Forelimb muscle (tissue), 1 donor: ENCODE measurements around the gene FCMR. TPM values are rescaled to one million over a fixed set of nuclear protein-coding genes. Genes with fewer than 3 reads are reported as not detected.

ENCODE experiments used
- DNase-seq: peaks from one replicate; pipeline ENCODE4 v3.0.0-alpha.2; 2013; ENCODE audit warnings: low read depth
- polyA plus RNA-seq: library from polyadenylated mRNA; unstranded; fragments of 120-200 nt; gene quantifications from one replicate; pipeline ENCODE4 v1.2.1, GENCODE V29; 2013; ENCODE audit not compliant: insufficient read length

Gene FCMR
- polyA plus RNA-seq, 1 donor: 1.2 TPM

DNA sequence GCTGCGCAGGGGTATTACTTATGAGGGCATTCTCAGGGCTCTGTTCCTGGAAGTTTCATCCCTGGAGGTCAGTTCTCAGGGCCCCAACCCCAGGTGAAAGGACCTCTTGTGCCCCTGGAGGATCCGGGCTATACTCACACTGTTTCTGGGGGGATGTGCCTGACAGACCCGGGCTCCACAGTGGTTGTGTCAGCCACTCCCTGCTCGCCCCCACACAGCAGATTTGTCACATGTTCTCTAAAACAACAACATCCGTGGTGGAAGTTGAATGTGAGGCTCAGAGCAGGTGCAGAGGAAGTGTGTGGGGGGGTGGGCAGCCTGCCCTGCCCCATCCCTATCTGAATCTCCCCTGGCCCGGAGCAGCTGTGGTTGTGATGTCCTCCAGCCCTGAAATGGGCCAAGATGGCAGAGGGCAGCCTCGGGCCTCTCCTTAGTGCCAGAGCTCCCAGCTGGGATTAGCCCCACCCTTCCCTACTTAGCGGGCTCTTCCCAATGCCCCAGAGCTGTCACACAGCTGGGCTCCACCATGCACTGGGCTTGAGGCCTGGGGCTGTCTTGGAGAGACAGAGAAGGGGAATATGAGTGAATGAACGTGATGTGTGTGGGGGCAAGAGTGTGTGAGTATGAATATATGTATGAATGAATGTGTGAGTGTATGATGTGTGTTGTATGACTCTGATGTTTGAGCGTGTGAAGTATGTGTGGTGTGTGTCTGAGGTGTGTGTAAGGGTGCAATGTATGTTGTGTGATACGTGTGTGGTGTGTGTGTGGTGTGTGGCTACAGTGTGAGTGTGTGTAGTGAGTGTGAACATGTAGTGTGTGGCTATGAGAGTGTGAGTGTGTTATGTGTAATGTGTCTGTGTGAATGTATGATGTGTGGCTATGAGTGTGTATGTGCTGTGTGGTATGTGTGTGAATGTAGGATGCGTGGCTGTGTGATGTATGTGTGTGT, 1.5 kb upstream of the FCMR start:
- no peak for DNase-seq

DNA sequence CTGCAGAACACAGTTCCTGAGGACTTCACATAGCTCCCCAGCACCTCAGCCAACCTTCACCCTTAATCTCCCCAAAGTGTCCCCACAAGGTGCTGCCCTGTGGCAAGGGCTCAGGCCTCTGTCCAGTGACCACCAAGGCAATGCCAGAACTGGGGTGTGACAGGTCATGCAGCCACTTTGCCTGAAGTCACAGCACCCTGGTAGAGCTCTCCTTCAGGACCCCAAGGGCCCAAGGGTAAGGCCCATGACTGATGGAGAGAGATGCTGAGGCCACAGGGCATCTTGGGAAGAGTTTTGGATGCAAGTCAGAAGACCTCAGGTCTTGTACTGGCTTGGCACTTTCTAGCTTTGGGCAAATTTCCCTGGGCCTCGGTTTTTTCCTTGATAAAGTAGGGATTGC, 783 bp upstream of the FCMR start:
- no peak for DNase-seq

DNA sequence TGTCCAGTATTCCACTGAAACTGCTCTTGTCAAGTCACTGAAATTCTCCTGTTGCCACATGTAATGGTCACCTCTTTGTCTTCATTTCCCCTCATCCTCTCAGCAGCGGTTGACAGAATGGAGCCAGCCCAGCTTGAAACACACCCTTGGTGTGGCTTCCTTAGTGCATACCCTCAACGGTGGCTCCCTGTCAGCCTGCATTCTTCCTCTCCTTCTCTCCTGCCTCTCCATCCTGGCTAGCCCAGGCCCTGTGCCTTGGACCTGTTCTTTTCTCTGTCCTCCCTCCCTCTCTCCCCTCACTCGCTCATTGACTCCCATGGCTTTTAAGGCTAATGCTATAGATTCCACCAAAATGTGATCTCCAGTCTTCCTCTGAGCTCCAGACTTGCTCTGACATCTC, 3.7 kb downstream of the FCMR start:
- DNase-seq: no peak

DNA sequence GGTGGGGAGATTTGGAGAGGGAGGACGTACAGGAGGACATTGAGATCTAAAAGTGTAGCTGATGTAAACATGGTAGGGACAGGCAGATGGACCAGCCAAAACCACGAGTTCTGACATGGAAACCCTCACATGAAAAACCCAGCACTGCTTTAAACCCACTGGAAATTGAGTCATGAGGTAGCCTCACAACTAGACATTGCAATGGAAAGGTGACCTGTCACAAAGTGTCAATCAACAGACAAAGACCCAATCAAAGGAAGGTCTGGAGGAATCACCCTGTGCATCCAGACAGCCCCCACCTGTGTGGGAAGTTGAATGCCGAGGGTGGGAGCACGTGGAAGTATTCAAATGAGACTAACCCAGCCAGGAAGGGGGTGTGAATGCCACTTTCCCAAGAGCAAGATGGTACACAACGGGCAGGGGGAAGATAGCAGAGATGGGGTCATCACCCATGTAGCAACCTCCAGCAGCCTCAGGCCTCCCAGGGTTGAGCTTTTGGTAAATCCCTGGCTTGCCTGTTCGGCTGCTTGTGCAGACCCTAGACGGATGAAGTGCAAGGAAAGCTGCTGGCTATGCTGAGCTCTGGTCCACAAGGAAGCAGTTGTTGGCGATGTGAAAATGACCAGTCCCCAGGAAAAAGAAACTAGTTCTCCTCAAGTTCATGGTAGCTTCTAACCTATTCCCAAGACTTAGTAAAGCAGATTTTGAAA, 5.6 kb downstream of the FCMR start:
- no peak for DNase-seq

DNA sequence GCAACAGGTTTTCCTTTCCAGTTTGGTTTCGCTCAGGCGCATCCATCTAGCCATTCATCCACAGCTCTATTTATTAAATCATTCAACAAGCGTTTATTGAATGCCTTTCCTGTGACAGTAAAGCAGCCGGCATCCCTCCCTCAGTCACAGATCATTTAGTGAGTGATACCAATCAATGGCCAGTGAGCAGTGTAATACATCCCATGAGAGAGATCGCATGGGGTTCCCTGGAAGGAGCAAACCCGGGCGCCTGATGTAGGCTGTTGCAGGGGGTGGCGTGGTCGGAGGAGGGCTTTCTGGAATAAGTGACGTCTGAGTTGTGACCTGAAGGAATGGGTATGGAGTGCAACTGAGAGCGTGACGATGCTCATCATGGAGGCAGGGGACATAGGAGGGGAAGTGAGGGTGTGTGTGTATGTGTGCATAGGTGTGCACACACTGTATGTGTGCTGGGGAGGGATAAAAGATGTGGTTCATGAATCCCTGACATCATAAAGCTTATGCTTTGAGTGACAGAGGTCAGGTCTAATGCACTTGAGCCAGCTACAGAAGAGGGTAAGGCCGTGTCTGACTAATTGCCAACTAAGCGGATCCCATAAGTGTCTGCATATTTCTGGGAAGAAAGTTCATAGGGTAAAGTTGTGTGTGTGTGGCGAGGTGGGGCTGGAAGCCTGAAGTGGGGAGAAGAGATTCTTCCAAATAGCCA, 6.6 kb downstream of the FCMR start:
- no peak for DNase-seq

DNA sequence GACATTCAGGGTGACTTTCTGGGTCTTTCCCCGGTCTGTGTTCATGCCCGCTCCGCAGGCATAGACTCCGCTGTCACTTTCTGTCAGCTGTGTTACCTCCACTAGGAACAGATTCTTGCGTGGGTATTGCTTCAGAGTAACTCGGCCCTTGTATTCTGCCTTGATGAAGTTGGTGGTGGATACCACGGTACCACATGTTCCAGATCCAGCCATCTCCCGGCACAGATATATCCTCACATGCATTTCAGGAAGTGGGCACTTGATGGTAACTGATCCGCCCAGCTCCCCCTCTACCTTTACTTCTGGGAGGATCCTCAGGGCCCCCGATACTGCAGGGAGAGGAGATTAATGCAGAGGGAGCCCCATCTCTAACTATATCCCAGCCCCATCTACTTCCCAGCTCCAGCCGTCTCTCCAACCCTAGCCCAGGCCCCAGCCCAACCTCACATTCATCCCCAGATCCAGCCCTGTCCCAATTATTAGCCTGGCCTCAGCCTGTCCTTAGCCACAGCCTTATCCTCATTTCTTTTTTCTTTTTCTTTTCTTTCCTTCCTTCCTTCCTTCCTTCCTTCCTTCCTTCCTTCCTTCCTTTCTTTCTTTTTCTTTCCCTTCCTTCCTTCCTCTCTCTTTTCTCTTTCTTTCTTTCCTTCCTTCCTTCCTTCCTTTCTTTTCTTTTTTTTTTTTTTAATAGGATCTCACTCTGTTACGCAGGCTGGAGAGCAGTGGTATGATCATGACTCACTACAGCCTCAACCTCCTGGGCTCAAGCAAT, 7.8 kb downstream of the FCMR start:
- no peak for DNase-seq

DNA sequence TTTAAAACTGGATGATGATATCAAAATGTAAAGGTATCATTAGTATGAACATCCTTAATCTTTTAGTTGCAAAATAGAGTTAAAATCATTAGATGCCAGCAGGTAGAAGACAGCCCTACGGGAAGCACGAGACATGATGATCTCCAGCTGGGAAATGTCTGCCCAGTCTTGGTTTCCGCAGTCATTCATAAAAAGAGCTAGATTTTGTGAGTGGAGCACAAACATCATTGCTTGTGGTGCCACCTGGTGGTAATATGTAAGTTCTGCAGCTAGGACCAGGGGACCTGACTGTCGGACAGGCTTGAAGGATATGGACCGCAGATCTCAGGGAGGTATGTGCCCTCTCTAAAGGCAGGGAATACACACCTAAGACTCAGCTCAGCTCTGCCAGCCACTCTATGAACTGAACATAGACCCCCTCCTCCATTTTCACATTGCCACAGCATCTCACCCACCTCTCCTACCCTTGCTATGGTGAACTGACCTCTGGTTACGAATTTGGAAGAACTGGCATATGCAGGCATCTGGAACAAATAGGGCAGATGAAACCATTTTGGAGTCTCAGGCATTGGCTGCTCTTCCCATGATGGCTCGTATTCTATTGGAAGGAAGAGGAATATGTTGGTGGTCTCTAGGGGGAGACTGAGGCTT, 9.2 kb downstream of the FCMR start:
- peak; percentile 77 for DNase-seq

DNA sequence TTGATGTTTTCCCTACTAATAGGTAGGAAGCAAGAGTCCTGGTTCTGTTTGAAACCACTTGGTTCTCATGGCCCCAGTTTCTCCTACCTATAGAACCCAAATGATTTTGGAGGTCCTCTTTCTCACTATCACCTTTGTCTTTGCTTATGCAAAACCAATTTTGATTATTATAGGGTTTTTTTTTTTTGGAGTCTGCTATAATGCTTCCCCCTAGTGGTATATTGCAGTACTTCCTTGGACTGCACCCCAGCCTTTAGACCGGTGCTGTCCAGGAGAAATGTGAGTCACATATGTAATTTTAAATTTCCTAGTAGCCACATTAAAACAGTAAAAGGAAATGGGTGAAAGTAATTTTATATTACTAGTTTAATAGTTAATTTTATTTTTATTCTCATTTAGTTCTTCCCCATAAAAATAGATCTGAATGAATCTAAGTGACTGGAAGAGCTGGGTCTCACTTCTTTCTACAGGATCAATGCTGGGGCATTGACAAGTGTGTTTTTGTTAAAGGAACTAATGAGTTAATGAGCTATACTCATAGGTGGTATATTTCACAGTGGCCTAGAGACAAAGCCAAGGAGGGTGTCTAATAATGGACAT, 10.6 kb downstream of the FCMR start:
- no peak for DNase-seq

DNA sequence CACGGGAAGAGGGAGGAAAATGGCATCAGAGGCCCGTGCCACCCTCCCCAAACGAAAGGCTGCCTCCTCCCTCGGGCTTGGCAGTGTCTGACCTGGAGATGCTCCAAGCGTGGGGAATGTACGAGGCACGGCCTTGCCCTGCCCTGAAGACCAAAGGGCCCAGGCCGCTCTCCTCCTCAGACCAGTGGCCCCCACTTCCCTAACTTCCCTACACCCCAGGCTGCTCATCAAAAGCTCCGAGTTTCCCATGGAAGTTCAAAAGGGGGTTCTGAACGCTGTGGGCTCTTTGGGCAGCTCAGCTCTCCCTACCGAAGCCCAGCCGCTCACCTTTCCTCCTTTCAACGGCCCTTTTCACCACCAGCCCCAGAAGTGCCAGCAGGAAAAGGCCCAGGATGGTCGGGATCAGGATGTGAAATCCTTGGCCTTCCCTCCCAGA, 11.8 kb downstream of the FCMR start:
- DNase-seq: no peak

DNA sequence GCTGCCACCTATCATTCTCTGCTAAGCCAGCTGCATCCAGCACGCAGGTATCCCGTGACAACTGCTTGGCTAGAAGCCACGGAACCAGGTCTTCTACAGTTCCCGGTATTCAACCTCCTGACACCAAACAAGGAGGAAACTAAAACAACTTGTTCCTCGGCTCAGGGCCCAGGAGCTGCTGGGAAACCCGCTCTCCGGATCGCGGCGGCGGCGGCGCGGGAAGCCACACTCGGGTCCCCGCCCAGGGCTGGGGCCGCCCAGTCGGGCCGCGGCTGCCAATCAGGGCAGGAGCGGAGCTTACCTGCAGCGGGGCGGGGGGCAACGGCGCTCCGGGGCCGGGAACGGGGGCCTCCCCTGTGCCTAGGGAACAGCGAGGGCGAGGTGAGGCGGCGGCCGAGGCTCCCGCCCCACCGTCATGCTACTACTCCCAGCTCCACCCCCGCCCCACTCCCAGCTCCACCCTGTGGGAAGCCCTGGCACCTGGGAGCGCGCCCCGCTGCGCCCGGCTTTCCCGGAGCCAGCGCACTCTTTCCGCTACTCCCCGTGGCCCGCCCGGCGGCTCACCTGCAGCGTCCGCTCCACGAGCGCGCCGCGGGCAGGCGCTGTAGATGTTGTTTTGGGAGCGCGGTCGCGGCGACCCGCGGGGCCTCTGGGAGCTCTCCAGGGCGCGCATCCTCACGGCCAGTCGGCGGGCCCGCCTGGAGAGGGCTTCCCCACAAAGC, 12.4 kb downstream of the FCMR start:
- DNase-seq: no peak

DNA sequence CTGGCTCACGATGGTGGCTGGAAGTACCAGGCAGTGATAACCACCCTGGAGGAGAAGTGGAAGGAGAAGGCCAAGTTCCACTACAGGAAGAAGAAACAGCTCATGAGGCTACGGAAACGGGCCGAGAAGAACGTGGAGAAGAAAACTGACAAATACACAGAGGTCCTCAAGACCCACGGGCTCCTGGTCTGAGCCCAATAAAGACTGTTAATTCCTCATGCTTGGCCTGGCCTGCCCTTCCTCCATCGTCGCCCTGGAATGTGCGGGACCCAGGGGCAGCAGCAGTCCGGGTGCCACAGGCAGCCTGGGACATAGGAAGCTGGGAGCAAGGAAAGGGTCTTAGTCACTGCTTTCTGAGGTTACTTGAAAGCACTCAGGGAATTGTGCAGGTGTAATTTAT, 13.7 kb downstream of the FCMR start:
- no peak for DNase-seq

DNA sequence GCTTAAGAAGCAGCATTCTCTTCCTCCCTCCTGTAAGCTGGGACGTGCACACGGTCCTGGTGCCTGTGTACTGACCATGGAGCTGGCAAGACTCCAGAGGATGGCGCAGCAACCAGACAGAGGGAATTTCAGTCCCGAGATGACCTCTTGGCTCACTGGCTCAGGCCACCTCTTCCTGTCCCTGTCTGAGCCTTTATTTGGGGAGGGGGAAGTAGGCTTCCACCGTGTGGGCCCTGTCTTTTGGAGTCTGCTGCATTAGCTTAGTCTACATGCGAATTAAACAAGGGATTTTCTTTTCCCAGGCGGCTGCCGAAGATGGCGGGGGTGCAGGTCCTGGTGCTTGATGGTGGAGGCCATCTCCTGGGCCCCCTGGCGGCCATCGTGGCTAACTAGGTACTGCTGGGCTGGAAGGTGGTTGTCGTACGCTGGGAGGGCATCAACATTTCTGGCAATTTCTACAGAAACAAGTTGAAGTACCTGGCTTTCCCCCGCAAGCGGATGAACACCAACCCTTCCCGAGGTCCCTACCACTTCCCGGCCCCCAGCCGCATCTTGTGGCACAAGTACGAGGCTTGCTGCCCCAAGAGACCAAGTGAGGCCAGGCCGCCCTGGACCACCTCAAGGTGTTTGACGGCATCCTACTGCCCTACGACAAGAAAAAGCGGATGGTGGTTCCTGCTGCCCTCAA, 14.3 kb downstream of the FCMR start:
- no peak for DNase-seq

DNA sequence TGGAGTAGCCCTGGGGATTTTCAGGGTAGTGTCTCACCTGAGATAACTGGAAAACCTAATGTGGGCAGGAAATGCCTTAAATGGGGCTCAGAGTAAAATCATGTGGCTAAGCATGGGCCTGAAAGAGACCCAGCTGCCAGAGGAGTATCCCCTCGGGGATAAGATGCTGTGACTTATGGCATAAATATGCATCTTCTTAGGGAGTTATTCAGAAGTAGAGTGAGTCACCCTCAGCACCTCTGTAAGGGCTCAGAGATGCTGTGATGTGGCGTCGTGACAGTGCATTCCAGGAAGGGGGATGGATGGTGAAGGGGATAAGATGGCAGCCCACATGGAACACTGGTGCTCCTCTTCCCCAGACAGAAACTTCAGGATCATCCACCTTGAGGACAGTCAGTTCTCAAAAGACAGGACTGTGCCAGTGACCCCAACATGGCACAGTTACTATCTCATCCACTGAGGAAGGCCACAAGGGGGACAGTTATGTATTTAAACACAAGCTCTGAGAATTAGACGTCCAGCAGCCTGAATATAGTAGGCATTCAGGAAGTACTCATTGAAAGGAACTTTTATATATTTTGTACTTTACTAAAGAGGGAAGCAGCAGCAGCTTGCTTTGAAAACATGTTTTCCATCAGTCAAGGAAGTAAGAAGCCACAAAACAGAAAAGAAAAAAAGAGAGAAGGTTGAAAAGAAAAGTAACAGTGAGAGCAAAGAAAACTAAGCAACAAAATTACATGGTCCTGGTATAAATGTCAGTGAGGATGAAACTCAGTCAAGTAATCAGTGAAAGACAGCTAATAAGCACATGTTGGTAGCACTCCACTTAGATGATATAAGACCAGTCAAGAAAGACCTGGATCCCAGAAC, 16.2 kb downstream of the FCMR start:
- no peak for DNase-seq

DNA sequence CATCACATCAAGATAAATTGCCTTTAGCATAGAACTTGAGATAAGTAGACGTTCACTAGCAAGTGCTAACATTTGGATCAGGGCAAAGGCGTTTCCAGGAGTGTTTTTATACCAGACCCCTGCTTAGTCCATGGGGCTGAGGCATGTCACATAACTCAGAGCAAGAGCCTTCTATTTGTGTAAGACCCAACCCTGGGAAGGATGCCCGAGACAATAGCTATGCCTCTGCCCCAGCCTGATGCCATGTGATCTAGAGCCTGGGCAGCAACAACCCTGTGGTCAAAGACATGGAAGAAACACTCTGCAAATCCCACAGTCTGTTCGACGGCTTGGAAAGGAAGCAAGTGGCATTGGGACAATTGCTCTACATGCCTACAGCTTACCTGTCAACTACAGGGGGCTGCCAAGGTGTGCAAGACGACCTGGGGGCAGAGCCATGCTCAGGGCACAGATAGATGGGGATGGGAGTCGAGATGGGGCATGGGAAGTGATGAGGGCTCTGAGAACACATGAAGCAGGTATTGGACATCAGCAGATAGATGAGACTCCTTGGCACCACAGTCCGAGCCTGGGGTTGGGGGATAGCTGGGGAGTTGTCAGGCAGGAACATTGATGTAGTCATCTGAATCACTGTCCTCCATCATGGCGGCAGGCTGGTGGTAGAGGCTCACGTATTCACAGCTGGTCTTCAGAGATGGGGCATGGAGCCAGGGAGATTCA, 17.2 kb downstream of the FCMR start:
- no peak for DNase-seq

DNA sequence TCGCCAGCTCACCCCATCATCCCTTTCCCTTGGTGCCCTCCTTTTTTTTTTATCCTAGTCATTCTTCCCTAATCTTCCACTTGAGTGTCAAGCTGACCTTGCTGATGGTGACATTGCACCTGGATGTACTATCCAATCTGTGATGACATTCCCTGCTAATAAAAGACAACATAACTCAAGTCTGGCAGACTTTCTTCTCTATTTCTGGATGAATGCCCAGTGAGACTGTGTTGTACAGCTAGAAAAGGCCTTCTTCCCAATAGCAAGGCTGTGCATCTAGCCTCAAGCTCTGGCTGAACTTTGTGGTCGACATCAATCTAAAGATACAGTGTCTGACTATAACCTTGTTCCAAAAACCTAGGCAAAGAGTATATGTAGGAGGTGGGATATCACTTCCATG, 18.1 kb downstream of the FCMR start:
- DNase-seq: no peak

DNA sequence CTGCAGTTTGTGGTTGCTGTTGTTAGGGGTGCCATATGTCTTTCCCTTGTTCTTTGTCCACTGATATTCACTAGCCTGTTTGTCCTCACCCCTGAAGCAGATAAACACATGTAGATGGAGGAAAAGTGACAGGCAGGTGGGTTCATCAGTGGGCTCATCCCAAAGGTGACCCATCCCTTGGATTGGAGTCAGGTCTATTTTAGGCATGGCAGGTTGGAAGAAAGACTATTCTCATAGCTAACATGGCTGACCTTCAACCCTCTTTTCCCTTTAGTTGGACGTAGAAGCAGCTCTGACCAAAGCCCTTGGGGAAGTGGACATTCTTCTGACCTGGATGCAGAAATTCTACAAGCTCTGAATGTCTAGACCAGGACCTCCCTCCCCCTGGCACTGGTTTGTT, 19.0 kb downstream of the FCMR start:
- DNase-seq: no peak

DNA sequence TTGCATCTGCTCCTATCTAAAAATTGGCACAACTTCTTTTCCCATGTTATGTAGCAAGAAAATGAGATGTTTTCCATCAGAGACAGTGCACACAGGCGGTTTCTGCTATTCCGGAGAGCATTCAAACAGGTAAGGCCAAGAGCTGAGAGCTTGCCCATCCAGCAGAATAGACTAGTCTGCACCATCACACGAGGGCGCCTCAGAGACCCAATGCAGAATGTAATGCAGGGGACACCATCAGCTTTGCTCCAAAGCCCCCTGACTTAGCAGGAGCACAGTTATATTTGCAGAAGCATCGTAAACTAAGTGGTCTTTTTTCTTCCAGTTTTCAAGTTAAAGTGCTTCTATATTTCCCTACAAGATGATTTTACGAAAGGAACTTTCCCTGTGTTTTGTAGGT, 19.8 kb downstream of the FCMR start:
- no peak for DNase-seq

DNA sequence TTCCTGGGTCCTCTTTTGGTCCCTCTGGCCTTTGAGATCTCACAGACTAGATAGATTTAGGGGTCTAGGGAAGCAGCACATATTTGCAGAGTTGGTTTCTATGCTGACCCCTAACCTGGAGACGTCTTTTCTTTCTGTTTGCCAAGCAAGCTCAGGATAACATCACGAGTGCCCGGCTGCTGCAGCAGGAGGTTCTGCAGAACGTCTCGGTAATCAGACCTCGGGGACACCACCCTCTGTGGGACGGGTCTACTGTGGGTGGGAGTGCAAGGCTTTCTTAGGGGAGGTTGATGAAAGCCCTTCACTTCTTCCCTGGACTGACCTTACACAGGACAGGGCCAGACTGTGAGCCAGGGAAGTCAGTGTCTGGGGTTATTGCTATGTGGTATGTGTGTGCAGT, 21.6 kb downstream of the FCMR start:
- no peak for DNase-seq
